ENCODE data around the gene MYO16. TPM values are rescaled to one million over a fixed set of nuclear protein-coding genes. Genes with fewer than 3 reads are reported as not detected.

Gene MYO16
- total and polyA plus RNA-seq, 4 experiments from 2014 or later, result 0.54 to 14.9 (median 6.3) TPM

GRCh38 chr13:108947551-108948030 is 318.2 kb downstream of the MYO16 start:
- Mint-ChIP-seq H3K4me1 (no peaks in the 10 kb centered on the region), H3K27ac (no peak overlapping the region), H3K4me3 (no peak overlapping the region), H3K27me3 (peaks cover 0 to 2% of the 10 kb centered on the region in 2 donors), H3K9me3 (peaks cover 0 to 2% (median 0%) of the 10 kb centered on the region in 8 donors), H3K36me3 (no peaks in the 10 kb centered on the region)
- intact Hi-C loops (cut with micrococcal nuclease), result no loop called here
- no peak overlapping the region for H3K4me3 ChIP-seq (ENCODE audit: low read length in 2 of 2)
- no peak for DNase-seq
- ChIA-PET POLR2A (ENCODE audit: partially characterized antibody) (no interaction called here), CTCF (ENCODE audit: partially characterized antibody) (no interaction called here)
- no peaks in the 10 kb centered on the region for H3K9me3 ChIP-seq (ENCODE audit: control insufficient read depth in 1 of 2, low read length in 2 of 2)
- H3K27ac ChIP-seq (ENCODE audit: low read depth, low read length), result no peak overlapping the region
- H3K27me3 ChIP-seq (ENCODE audit: insufficient read depth, low read length), result no peaks in the 10 kb centered on the region
- H3K36me3 ChIP-seq (ENCODE audit: insufficient read depth, low read length), result no peaks in the 10 kb centered on the region
- no peaks in the 10 kb centered on the region for H3K4me1 ChIP-seq (ENCODE audit: insufficient read depth, low read length)

DNA sequence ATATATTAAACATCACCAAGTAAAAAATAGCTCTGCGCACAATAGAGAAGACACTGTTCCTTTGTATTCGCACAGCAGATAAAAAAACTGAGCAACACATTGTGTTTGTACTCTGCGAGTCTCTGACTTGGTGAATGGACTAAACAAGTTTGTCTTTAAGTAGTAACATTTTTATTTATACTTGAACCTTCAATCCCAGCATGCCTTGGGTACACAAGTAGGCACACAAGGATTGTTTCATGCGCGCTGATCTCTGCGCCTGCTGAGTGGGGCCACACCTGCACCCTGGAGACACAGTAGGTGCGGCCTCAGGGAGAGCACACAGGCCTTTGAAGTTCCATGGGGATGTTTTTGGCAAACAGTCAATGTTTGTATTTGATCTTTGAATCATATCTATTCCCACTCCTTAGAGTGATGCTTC is 318.9 kb downstream of the MYO16 start:
- Histone ChIP-seq H3K4me3 (ENCODE audit: low read length in 2 of 2) (no peak overlapping the region), H3K4me1 (ENCODE audit: insufficient read depth, low read length) (no peaks in the 10 kb centered on the region), H3K27me3 (ENCODE audit: insufficient read depth, low read length) (no peaks in the 10 kb centered on the region), H3K27ac (ENCODE audit: low read depth, low read length) (no peak overlapping the region), H3K9me3 (ENCODE audit: control insufficient read depth in 1 of 2, low read length in 2 of 2) (no peaks in the 10 kb centered on the region), H3K36me3 (ENCODE audit: insufficient read depth, low read length) (no peaks in the 10 kb centered on the region)
- DNase-seq, result no peak
- H3K4me1 Mint-ChIP-seq, result no peaks in the 10 kb centered on the region
- CTCF ChIA-PET (ENCODE audit: partially characterized antibody), result no interaction called here
- no peak overlapping the region for H3K4me3 Mint-ChIP-seq
- intact Hi-C loops (cut with micrococcal nuclease), result no loop called here
- no peaks in the 10 kb centered on the region for H3K36me3 Mint-ChIP-seq
- H3K9me3 Mint-ChIP-seq, result peaks cover 0 to 2% (median 0%) of the 10 kb centered on the region in 8 donors
- H3K27me3 Mint-ChIP-seq, result peaks cover 0 to 2% of the 10 kb centered on the region in 2 donors
- POLR2A ChIA-PET (ENCODE audit: partially characterized antibody), result no interaction called here
- H3K27ac Mint-ChIP-seq, result no peak overlapping the region

DNA sequence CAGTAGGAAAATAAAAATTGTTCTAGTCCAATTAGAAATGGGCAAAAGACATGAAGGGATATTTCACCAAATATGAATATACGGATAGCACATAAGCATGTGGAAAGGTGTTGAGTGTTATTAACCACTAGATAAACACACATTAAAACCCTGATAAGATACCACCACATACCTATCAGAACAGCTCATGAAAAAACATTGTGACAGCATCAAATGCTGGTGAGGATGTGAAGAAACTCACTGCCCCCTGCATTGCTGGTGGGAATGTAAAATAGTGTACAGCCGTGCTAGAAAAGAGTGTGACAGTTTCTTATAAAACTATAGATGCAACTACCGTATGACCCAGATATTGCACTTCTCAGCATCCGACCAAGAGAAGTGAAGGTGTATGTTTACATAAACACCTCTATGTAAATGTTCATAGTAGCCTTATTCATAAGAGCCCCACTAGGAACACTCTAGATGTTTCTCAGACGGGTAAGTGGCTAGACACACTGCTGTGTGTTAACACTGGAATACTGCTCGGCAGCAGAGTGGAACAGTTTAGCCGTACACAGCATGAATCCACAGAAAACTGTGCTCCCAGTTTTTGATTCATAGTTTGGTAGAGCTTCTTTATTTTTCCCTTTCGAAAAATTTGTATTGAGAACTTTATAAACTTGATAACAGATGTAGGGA is 321.1 kb downstream of the MYO16 start:
- no peaks in the 10 kb centered on the region for H3K4me1 ChIP-seq (ENCODE audit: insufficient read depth, low read length)
- H3K27me3 ChIP-seq (ENCODE audit: insufficient read depth, low read length), result no peaks in the 10 kb centered on the region
- no peak overlapping the region for H3K27ac ChIP-seq (ENCODE audit: low read depth, low read length)
- H3K9me3 ChIP-seq (ENCODE audit: control insufficient read depth in 1 of 2, low read length in 2 of 2), result no peaks in the 10 kb centered on the region
- Mint-ChIP-seq H3K4me1 (no peaks in the 10 kb centered on the region), H3K36me3 (no peaks in the 10 kb centered on the region), H3K27me3 (no peaks in the 10 kb centered on the region), H3K4me3 (no peak overlapping the region), H3K27ac (no peak overlapping the region), H3K9me3 (peaks cover 0 to 2% (median 0%) of the 10 kb centered on the region in 8 donors)
- DNase-seq, result no peak
- ChIA-PET CTCF (ENCODE audit: partially characterized antibody) (interaction anchor here (1.0 to 1.5 kb wide), 2 partner anchors 10 to 11 kb away, joined by 6 to 7 read pairs; no protein-coding TSS in a partner anchor), POLR2A (ENCODE audit: partially characterized antibody) (no interaction called here)
- H3K36me3 ChIP-seq (ENCODE audit: insufficient read depth, low read length), result no peaks in the 10 kb centered on the region
- intact Hi-C loops (cut with micrococcal nuclease), result no loop called here
- H3K4me3 ChIP-seq (ENCODE audit: low read length in 2 of 2), result no peak overlapping the region

- CTCF ChIA-PET (ENCODE audit: partially characterized antibody), result no interaction called here
- peaks cover 1 to 2% of the 10 kb centered on the region in 2 donors for H3K27me3 Mint-ChIP-seq
- Histone ChIP-seq H3K36me3 (ENCODE audit: insufficient read depth, low read length) (no peaks in the 10 kb centered on the region), H3K4me3 (ENCODE audit: low read length in 2 of 2) (no peak overlapping the region), H3K4me1 (ENCODE audit: insufficient read depth, low read length) (no peaks in the 10 kb centered on the region), H3K27ac (ENCODE audit: low read depth, low read length) (no peak overlapping the region), H3K9me3 (ENCODE audit: control insufficient read depth in 1 of 2, low read length in 2 of 2) (no peaks in the 10 kb centered on the region), H3K27me3 (ENCODE audit: insufficient read depth, low read length) (no peaks in the 10 kb centered on the region)
- no peak overlapping the region for H3K4me3 Mint-ChIP-seq
- no peaks in the 10 kb centered on the region for H3K9me3 Mint-ChIP-seq
- H3K36me3 Mint-ChIP-seq, result no peaks in the 10 kb centered on the region
- POLR2A ChIA-PET (ENCODE audit: partially characterized antibody), result no interaction called here
- intact Hi-C loops (cut with micrococcal nuclease), result no loop called here
- no peak overlapping the region for H3K27ac Mint-ChIP-seq
- no peaks in the 10 kb centered on the region for H3K4me1 Mint-ChIP-seq
- no peak for DNase-seq
These were observed 326.3 kb downstream of the MYO16 start for GRCh38 chr13:108955741-108956140.

GRCh38 chr13:108957369-108958012 is 328.1 kb downstream of the MYO16 start:
- no peak overlapping the region for H3K27ac Mint-ChIP-seq
- CTCF ChIA-PET (ENCODE audit: partially characterized antibody), result no interaction called here
- DNase-seq, result no peak
- peaks cover 0 to 2% (median 0%) of the 10 kb centered on the region in 4 donors for H3K4me1 Mint-ChIP-seq
- H3K27me3 ChIP-seq (ENCODE audit: insufficient read depth, low read length), result no peaks in the 10 kb centered on the region
- no peaks in the 10 kb centered on the region for H3K36me3 ChIP-seq (ENCODE audit: insufficient read depth, low read length)
- intact Hi-C loops (cut with micrococcal nuclease), result no loop called here
- no peak overlapping the region for H3K4me3 ChIP-seq (ENCODE audit: low read length in 2 of 2)
- H3K27me3 Mint-ChIP-seq, result peaks cover 1 to 2% of the 10 kb centered on the region in 2 donors
- no peaks in the 10 kb centered on the region for H3K9me3 Mint-ChIP-seq
- no peaks in the 10 kb centered on the region for H3K36me3 Mint-ChIP-seq
- POLR2A ChIA-PET (ENCODE audit: partially characterized antibody), result no interaction called here
- H3K4me3 Mint-ChIP-seq, result no peak overlapping the region
- H3K9me3 ChIP-seq (ENCODE audit: control insufficient read depth in 1 of 2, low read length in 2 of 2), result no peaks in the 10 kb centered on the region
- H3K4me1 ChIP-seq (ENCODE audit: insufficient read depth, low read length), result no peaks in the 10 kb centered on the region
- no peak overlapping the region for H3K27ac ChIP-seq (ENCODE audit: low read depth, low read length)

- Histone ChIP-seq H3K4me1 (ENCODE audit: insufficient read depth, low read length) (no peaks in the 10 kb centered on the region), H3K4me3 (ENCODE audit: low read length in 2 of 2) (no peak overlapping the region), H3K27ac (ENCODE audit: low read depth, low read length) (no peak overlapping the region), H3K36me3 (ENCODE audit: insufficient read depth, low read length) (no peaks in the 10 kb centered on the region), H3K9me3 (ENCODE audit: control insufficient read depth in 1 of 2, low read length in 2 of 2) (no peaks in the 10 kb centered on the region), H3K27me3 (ENCODE audit: insufficient read depth, low read length) (no peaks in the 10 kb centered on the region)
- POLR2A ChIA-PET (ENCODE audit: partially characterized antibody), result no interaction called here
- no peaks in the 10 kb centered on the region for H3K36me3 Mint-ChIP-seq
- CTCF ChIA-PET (ENCODE audit: partially characterized antibody), result no interaction called here
- H3K4me1 Mint-ChIP-seq, result peaks cover 0 to 2% (median 0%) of the 10 kb centered on the region in 4 donors
- H3K27ac Mint-ChIP-seq, result no peak overlapping the region
- peaks cover 1 to 2% of the 10 kb centered on the region in 2 donors for H3K27me3 Mint-ChIP-seq
- H3K4me3 Mint-ChIP-seq, result no peak overlapping the region
- DNase-seq, result no peak
- no peaks in the 10 kb centered on the region for H3K9me3 Mint-ChIP-seq
- intact Hi-C loops (cut with micrococcal nuclease), result no loop called here
These were observed 328.6 kb downstream of the MYO16 start for GRCh38 chr13:108958013-108958376.

DNA sequence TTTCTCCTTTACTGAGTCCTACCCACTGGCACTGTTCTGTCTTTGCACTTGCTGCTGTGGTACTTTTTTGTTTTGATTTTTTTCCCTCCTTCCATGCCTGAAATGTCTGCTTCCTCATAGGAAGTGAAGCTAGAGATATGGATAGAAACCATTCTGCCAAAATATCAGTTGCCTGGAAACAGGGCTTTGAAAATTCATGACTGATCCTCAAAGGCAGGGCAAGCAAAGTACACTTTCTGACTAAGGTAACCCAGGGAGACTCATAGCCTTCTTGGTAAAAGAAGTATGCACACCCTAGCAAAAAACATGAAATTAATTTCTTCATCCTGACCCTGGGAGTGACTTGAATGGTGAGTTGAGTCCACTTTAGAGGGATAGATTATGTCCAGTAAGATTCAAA is 329.8 kb downstream of the MYO16 start:
- no peaks in the 10 kb centered on the region for H3K27me3 ChIP-seq (ENCODE audit: insufficient read depth, low read length)
- CTCF ChIA-PET (ENCODE audit: partially characterized antibody), result interaction anchor here (0.7 to 1.6 kb wide), 3 partner anchors 698 to 1453 kb away, joined by 3 to 4 read pairs (median 3); no protein-coding TSS in a partner anchor
- peaks cover 0 to 2% (median 0%) of the 10 kb centered on the region in 4 donors for H3K4me1 Mint-ChIP-seq
- no peaks in the 10 kb centered on the region for H3K4me1 ChIP-seq (ENCODE audit: insufficient read depth, low read length)
- H3K27ac ChIP-seq (ENCODE audit: low read depth, low read length), result no peak overlapping the region
- no peaks in the 10 kb centered on the region for H3K36me3 Mint-ChIP-seq
- DNase-seq, result no peak
- intact Hi-C loops (cut with micrococcal nuclease), result no loop called here
- H3K9me3 Mint-ChIP-seq, result no peaks in the 10 kb centered on the region
- H3K36me3 ChIP-seq (ENCODE audit: insufficient read depth, low read length), result no peaks in the 10 kb centered on the region
- H3K27me3 Mint-ChIP-seq, result peaks cover 1 to 2% of the 10 kb centered on the region in 2 donors
- H3K27ac Mint-ChIP-seq, result no peak overlapping the region
- no peak overlapping the region for H3K4me3 Mint-ChIP-seq
- H3K4me3 ChIP-seq (ENCODE audit: low read length in 2 of 2), result no peak overlapping the region
- POLR2A ChIA-PET (ENCODE audit: partially characterized antibody), result no interaction called here
- no peaks in the 10 kb centered on the region for H3K9me3 ChIP-seq (ENCODE audit: control insufficient read depth in 1 of 2, low read length in 2 of 2)

Data from CD4-positive, alpha-beta memory T cell (primary cell).